ENCODE measurements around the gene ZNF407. TPM values are rescaled to one million over a fixed set of nuclear protein-coding genes. Genes with fewer than 3 reads are reported as not detected.

Gene ZNF407
- total RNA-seq, 1 donor from 2014 or later = 19.8 TPM

DNA sequence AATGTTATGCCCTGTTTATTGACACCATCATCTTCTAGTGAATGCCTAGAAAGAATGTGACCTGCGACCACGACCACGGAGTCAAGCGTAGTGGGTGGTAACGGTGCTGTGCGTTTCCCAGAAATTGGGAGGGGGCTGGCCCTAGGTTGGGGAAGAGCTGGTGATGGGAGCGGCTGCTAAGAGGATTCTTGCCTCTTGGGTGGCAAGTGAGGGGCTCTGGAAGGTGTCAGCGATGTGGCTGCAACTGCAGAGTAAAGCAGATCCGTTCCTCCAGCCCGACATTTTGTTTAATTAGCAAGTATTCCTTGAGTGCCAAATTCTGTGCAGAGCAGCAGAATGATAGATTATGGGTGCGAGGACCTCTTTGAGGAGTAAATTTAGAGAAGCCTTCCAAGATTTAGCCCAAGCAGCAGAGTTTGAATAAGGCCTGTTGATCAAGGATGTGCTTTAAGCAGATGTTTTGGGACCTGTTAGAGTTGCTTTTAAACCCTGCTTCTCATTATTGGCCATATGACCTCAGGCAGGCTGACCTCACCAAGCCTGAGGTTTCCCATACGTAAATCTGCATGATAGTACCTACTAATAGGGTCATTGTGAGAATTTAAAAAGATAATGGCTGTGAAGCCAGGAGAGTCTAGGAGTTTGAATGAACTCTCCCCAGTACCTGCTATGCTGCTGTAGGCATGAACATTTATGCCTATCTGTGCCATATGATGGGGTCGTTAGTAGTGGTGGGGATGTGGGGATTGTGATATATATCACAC, 323.6 kb downstream of the ZNF407 start:
- Mint-ChIP-seq H3K9me3 (no peaks in the 10 kb centered on the region), H3K4me3 (no peak overlapping the region), H3K36me3 (ENCODE audit: low read depth) (peaks cover 1% of the 10 kb centered on the region), H3K27me3 (ENCODE audit: insufficient read depth) (no peaks in the 10 kb centered on the region), H3K27ac (no peak overlapping the region), H3K4me1 (ENCODE audit: low read depth) (no peaks in the 10 kb centered on the region)
- intact Hi-C loops (cut with micrococcal nuclease) = no loop called here
- DNase-seq (ENCODE audit: low spot score) = no peak

GRCh38 chr18:74926051-74926450, 328.4 kb downstream of the ZNF407 start:
- Mint-ChIP-seq H3K27me3 (ENCODE audit: insufficient read depth) (no peaks in the 10 kb centered on the region), H3K27ac (no peak overlapping the region), H3K36me3 (ENCODE audit: low read depth) (no peaks in the 10 kb centered on the region), H3K4me1 (ENCODE audit: low read depth) (no peaks in the 10 kb centered on the region), H3K4me3 (no peak overlapping the region), H3K9me3 (no peaks in the 10 kb centered on the region)
- intact Hi-C loops (cut with micrococcal nuclease) = no loop called here
- DNase-seq (ENCODE audit: low spot score) = no peak

DNA sequence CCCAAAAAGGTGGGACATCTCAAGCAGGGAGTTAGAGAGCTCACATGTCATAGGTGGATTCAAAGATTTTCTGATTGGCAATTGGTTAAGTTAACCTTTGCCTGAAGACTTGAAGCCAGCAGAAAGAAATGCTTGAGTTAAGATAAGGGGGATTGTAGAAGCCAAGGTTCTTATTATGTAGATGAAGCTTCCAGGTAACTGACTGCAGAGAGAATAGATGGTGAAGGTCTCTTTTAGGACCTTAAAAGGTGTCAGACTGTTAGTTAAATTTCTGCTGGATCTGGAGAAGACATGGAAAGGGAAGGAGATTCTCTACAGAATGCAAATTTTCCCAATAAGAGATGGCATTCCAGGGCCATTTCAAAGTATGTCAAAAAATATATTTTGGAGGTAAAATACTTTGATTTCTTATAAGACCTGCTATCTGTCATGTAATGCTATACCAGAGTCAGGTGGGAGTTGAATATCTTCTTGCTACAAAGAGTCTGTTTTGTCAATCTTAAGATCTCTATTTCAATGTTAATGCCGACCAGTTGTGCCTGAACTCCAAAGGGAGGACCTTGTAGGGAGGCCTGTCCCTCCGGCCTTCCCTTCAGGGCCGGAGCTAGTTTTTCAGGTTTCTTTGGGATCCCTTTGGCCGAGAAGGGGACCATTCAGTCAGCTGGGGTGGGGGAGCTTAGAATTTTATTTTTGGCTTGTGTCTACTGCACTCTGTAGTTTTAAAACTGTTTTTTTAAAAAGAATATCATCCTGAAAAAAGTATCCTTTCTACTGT, 330.7 kb downstream of the ZNF407 start:
- Mint-ChIP-seq H3K4me3 (no peak overlapping the region), H3K4me1 (ENCODE audit: low read depth) (no peaks in the 10 kb centered on the region), H3K27me3 (ENCODE audit: insufficient read depth) (no peaks in the 10 kb centered on the region), H3K36me3 (ENCODE audit: low read depth) (no peaks in the 10 kb centered on the region), H3K9me3 (no peaks in the 10 kb centered on the region), H3K27ac (no peak overlapping the region)
- intact Hi-C loops (cut with micrococcal nuclease) = no loop called here
- no peak for DNase-seq (ENCODE audit: low spot score)

GRCh38 chr18:74929110-74929509, 331.4 kb downstream of the ZNF407 start:
- DNase-seq (ENCODE audit: low spot score) = no peak
- no peaks in the 10 kb centered on the region for H3K9me3 Mint-ChIP-seq
- H3K27me3 Mint-ChIP-seq (ENCODE audit: insufficient read depth) = no peaks in the 10 kb centered on the region
- no peak overlapping the region for H3K4me3 Mint-ChIP-seq
- no peaks in the 10 kb centered on the region for H3K4me1 Mint-ChIP-seq (ENCODE audit: low read depth)
- no peaks in the 10 kb centered on the region for H3K36me3 Mint-ChIP-seq (ENCODE audit: low read depth)
- H3K27ac Mint-ChIP-seq = no peak overlapping the region
- intact Hi-C loops (cut with micrococcal nuclease) = no loop called here

- intact Hi-C loops (cut with micrococcal nuclease) = no loop called here
- H3K4me1 Mint-ChIP-seq (ENCODE audit: low read depth) = no peaks in the 10 kb centered on the region
- H3K36me3 Mint-ChIP-seq (ENCODE audit: low read depth) = no peaks in the 10 kb centered on the region
- no peaks in the 10 kb centered on the region for H3K9me3 Mint-ChIP-seq
- no peak overlapping the region for H3K4me3 Mint-ChIP-seq
- H3K27ac Mint-ChIP-seq = no peak overlapping the region
- no peaks in the 10 kb centered on the region for H3K27me3 Mint-ChIP-seq (ENCODE audit: insufficient read depth)
- DNase-seq (ENCODE audit: low spot score) = no peak
These were observed 332.9 kb downstream of the ZNF407 start for GRCh38 chr18:74930616-74931015.

- intact Hi-C loops (cut with micrococcal nuclease) = no loop called here
- Mint-ChIP-seq H3K4me3 (no peak overlapping the region), H3K9me3 (no peaks in the 10 kb centered on the region), H3K4me1 (ENCODE audit: low read depth) (no peaks in the 10 kb centered on the region), H3K27me3 (ENCODE audit: insufficient read depth) (no peaks in the 10 kb centered on the region), H3K36me3 (ENCODE audit: low read depth) (no peaks in the 10 kb centered on the region), H3K27ac (no peak overlapping the region)
- no peak for DNase-seq (ENCODE audit: low spot score)
These were observed 336.3 kb downstream of the ZNF407 start for GRCh38 chr18:74933930-74934329.

DNA sequence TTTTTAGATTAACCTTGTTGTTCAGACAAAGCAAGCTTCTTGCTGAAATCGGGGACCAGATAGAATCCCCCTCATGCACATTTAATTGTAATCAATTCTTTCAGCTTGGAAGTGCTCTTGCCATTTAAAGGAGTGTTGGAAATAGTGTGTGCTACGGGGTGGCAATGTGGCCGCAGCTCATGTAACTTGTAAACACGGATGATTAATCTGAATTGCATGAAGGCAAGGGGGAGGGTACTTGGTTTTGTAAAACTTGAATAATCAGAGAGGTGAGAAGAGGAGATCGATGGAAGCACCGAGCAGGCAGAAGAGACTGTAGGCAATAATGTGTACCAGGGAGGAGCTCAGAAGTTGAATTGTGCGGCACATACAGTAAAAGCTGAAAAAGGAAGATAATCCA, 337.8 kb downstream of the ZNF407 start:
- no peaks in the 10 kb centered on the region for H3K4me1 Mint-ChIP-seq (ENCODE audit: low read depth)
- no peaks in the 10 kb centered on the region for H3K36me3 Mint-ChIP-seq (ENCODE audit: low read depth)
- H3K4me3 Mint-ChIP-seq = no peak overlapping the region
- no peak for DNase-seq (ENCODE audit: low spot score)
- no peaks in the 10 kb centered on the region for H3K27me3 Mint-ChIP-seq (ENCODE audit: insufficient read depth)
- no peaks in the 10 kb centered on the region for H3K9me3 Mint-ChIP-seq
- intact Hi-C loops (cut with micrococcal nuclease) = no loop called here
- peak overlapping the region; percentile 62 for H3K27ac Mint-ChIP-seq

DNA sequence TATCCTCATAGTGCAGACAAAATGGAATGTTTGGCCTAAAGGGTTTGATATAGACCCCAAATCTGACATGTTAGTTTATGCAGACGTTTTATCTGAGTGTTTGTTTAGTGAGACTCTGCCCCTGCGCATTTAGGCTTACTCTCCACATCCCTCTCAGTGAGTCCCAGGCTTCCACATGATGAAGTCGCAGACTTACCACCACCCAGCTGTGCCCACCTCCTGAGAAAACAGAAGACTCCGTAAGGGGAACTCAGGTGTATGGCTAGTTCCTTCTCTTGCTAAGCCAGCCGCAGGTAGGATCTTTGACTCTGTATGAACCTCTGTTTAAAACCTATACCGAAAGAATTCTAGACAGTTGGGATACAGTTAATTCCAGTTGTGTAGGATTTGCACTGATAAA, 338.7 kb downstream of the ZNF407 start:
- no peak for DNase-seq (ENCODE audit: low spot score)
- H3K4me1 Mint-ChIP-seq (ENCODE audit: low read depth) = no peaks in the 10 kb centered on the region
- H3K4me3 Mint-ChIP-seq = no peak overlapping the region
- no peak overlapping the region for H3K27ac Mint-ChIP-seq
- H3K36me3 Mint-ChIP-seq (ENCODE audit: low read depth) = no peaks in the 10 kb centered on the region
- H3K27me3 Mint-ChIP-seq (ENCODE audit: insufficient read depth) = no peaks in the 10 kb centered on the region
- H3K9me3 Mint-ChIP-seq = no peaks in the 10 kb centered on the region
- intact Hi-C loops (cut with micrococcal nuclease) = no loop called here

- intact Hi-C loops (cut with micrococcal nuclease) = no loop called here
- no peak overlapping the region for H3K27ac Mint-ChIP-seq
- no peaks in the 10 kb centered on the region for H3K36me3 Mint-ChIP-seq (ENCODE audit: low read depth)
These were observed 339.6 kb downstream of the ZNF407 start for GRCh38 chr18:74937291-74937690.

DNA sequence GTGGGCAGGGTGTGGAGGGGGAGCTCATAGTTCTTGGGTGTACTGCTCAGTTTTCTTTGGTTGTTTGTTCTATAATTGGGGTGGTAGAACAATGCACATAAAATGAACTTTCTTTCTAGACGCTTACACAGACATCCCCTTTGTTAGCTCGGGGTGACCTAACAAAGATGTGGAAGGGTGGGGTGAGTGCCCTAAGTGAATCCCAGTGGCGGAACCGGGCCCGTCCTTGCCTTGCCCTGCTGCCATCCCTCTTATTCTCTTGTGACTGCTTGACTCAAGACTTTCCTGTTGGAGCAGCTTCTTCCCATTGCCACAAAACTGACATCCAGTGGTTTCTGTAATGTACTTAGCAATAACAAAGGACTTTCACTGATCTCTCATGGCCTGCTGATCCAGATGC, 343.2 kb downstream of the ZNF407 start:
- H3K4me3 Mint-ChIP-seq = no peak overlapping the region
- intact Hi-C loops (cut with micrococcal nuclease) = loop anchor here (5.0 kb wide), 1 partner anchor 39 kb away; no protein-coding TSS in a partner anchor
- H3K36me3 Mint-ChIP-seq (ENCODE audit: low read depth) = no peaks in the 10 kb centered on the region
- peaks cover 3% of the 10 kb centered on the region for H3K27me3 Mint-ChIP-seq (ENCODE audit: insufficient read depth)
- no peaks in the 10 kb centered on the region for H3K9me3 Mint-ChIP-seq
- no peak for DNase-seq (ENCODE audit: low spot score)
- peaks cover 19% of the 10 kb centered on the region for H3K4me1 Mint-ChIP-seq (ENCODE audit: low read depth)
- no peak overlapping the region for H3K27ac Mint-ChIP-seq

More at GRCh38 chr18:74937291-74937690, 339.6 kb downstream of the ZNF407 start:
- Mint-ChIP-seq H3K4me1 (ENCODE audit: low read depth) (peaks cover 8% of the 10 kb centered on the region), H3K27me3 (ENCODE audit: insufficient read depth) (no peaks in the 10 kb centered on the region), H3K9me3 (no peaks in the 10 kb centered on the region), H3K4me3 (no peak overlapping the region)
- no peak for DNase-seq (ENCODE audit: low spot score)

GRCh38 chr18:74942319-74942910, 344.7 kb downstream of the ZNF407 start:
- intact Hi-C loops (cut with micrococcal nuclease) = loop anchor here (5.0 kb wide), 1 partner anchor 40 kb away; no protein-coding TSS in a partner anchor
- Mint-ChIP-seq H3K27me3 (ENCODE audit: insufficient read depth) (peaks cover 3% of the 10 kb centered on the region), H3K27ac (no peak overlapping the region), H3K4me1 (ENCODE audit: low read depth) (peaks cover 19% of the 10 kb centered on the region), H3K36me3 (ENCODE audit: low read depth) (no peaks in the 10 kb centered on the region), H3K9me3 (no peaks in the 10 kb centered on the region), H3K4me3 (peak overlapping the region; percentile 72)
- no peak for DNase-seq (ENCODE audit: low spot score)

- DNase-seq (ENCODE audit: low spot score) = no peak
- Mint-ChIP-seq H3K36me3 (ENCODE audit: low read depth) (no peaks in the 10 kb centered on the region), H3K4me1 (ENCODE audit: low read depth) (peaks cover 23% of the 10 kb centered on the region), H3K4me3 (no peak overlapping the region), H3K9me3 (no peaks in the 10 kb centered on the region), H3K27me3 (ENCODE audit: insufficient read depth) (peaks cover 3% of the 10 kb centered on the region), H3K27ac (no peak overlapping the region)
- intact Hi-C loops (cut with micrococcal nuclease) = loop anchor here (5.0 kb wide), 1 partner anchor 42 kb away; no protein-coding TSS in a partner anchor
These were observed 347.0 kb downstream of the ZNF407 start for GRCh38 chr18:74944676-74945075.

Data from activated T-helper 1 cell treated with anti-CD3 and anti-CD28 coated beads, Interleukin-12 subunit alpha, Interleukin-12 subunit beta, Interleukin-2, Interleukin-4 antibody, amounts not matched to agents 30 ng/mL and 10 ng/mL and 1 ng/mL, durations not matched to agents 14 hours and 24 hours and 36 hours (primary cell).